DMS153 treated with DMSO at 0.1 percent for 48 hours (cell line): Measurements from ENCODE around the gene DNAJC12.
"Not testable (repeated sequence)": the region's sequence is repeated elsewhere in the genome, so short reads cannot be mapped to it uniquely, and the experiment has no call there.

Experiments used
- DNase-seq: peaks from one replicate; lab custom pipeline; 2025; ENCODE audit not compliant: unreplicated experiment; lab: John Stamatoyannopoulos, UW

The DNAJC12 gene

DNA sequence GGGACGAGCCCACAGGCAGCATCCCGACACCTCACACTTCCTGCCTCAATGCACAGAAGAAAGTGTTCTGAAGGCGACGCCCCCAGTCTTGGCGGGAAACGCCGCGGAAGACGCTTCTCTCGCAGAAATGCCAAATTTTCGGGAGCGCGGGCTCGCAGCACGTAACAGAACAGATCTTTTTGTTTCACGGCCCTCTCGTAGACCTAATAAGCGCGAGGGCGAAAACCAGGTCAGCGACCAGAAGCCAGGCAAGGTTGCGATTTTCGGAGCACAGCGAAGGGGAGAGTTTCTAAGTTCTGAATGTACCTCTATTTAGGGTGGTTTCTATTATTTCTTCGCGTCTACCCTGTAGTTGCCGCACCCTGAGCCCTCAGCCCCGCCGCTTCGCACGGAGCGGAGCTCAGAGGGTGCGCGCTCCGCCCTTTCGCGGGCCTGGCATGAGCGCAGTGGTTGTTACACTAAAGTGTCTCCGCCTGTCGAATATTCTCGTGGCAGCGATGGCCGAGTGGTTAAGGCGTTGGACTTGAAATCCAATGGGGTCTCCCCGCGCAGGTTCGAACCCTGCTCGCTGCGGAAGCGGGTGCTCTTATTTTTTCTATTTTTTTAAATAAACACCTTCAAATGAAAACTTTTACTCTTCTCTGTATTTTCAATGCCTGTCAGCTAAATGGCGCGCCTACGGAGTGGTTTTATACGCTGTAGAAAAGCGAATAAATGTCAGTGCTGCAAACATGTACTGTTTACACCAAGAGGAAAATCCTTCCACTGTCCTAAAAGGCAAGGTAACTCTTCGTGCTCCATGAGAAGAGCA, 73.8 kb downstream of the DNAJC12 start:
- DNase-seq: peak; percentile 89

- DNase-seq: peak; percentile 87
Measured at GRCh38 chr10:67763499-67764011, 74.4 kb downstream of the DNAJC12 start.

DNA sequence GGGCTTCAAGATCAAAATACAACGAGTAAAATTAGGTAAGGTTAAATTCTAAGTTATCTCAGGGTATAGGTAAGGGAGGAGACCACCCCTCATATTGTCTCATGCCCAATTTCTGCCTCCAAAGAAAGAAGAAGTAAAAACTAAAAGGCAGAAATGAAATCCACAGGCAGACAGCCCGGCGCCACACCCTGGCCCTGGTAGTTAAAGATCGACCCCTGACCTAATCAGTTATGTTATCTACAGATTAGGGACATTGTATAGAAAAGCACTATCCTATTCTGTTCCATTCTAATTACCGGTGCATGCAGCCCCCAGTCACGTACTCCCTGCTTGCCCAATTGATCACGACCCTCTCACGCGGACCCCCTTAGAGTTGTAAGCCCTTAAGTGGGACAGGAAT, 75.4 kb downstream of the DNAJC12 start:
- DNase-seq: not testable (repeated sequence)

DNA sequence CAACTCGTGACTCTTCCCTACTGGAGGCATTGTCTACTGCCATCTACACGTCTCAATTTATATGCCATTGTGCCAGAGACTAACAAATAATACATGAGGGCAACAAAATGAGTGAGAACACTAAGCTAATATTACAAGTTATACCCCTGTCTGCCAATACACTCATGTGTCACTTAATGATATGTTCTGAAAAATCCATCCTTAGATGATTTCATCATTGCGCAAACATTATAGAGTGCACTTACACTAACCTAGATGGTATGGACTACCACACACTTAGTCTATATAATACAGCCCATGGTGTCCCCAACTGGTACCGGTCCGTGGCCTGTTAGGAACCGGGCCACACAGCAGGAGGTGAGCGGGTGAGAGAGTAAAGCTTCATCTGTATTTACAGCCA, 77.7 kb downstream of the DNAJC12 start:
- no peak for DNase-seq
